Measurements from ENCODE around the gene ZNF740. TPM values are rescaled to one million over a fixed set of nuclear protein-coding genes. Genes with fewer than 3 reads are reported as not detected.
"Not testable (repeated sequence)": the region's sequence is repeated elsewhere in the genome, so short reads cannot be mapped to it uniquely, and the experiment has no call there.

The ZNF740 gene
- total RNA-seq, 4 donors from 2014 or later = 14.9 to 27.7 (median 17.4) TPM

GRCh38 chr12:53200458-53201176 is 20.1 kb downstream of the ZNF740 start:
- Histone ChIP-seq H3K27me3 (no peaks in the 10 kb centered on the region), H3K9me3 (no peaks in the 10 kb centered on the region), H3K4me3 (no peak overlapping the region), H3K4me1 (peaks cover 0 to 20% (median 8%) of the 10 kb centered on the region in 3 donors), H3K36me3 (no peaks in the 10 kb centered on the region), H3K27ac (no peak overlapping the region)
- no peak for ATAC-seq
- WGBS, 2 donors (ENCODE audit: low coverage in 1 of 2) = 67 to 86% methylated on average over 5 to 7 of the region's 10 CpGs
- no peak for TF ChIP-seq EP300 (IDR thresholded peaks at IDR 0.05)
- no peak for TF ChIP-seq POLR2AphosphoS5 (IDR thresholded peaks at IDR 0.05)
- TF ChIP-seq POLR2A (IDR thresholded peaks at IDR 0.05) = no peak
- TF ChIP-seq, protein P1, sequence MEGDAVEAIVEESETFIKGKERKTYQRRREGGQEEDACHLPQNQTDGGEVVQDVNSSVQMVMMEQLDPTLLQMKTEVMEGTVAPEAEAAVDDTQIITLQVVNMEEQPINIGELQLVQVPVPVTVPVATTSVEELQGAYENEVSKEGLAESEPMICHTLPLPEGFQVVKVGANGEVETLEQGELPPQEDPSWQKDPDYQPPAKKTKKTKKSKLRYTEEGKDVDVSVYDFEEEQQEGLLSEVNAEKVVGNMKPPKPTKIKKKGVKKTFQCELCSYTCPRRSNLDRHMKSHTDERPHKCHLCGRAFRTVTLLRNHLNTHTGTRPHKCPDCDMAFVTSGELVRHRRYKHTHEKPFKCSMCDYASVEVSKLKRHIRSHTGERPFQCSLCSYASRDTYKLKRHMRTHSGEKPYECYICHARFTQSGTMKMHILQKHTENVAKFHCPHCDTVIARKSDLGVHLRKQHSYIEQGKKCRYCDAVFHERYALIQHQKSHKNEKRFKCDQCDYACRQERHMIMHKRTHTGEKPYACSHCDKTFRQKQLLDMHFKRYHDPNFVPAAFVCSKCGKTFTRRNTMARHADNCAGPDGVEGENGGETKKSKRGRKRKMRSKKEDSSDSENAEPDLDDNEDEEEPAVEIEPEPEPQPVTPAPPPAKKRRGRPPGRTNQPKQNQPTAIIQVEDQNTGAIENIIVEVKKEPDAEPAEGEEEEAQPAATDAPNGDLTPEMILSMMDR (IDR thresholded peaks at IDR 0.05) = no peak

DNA sequence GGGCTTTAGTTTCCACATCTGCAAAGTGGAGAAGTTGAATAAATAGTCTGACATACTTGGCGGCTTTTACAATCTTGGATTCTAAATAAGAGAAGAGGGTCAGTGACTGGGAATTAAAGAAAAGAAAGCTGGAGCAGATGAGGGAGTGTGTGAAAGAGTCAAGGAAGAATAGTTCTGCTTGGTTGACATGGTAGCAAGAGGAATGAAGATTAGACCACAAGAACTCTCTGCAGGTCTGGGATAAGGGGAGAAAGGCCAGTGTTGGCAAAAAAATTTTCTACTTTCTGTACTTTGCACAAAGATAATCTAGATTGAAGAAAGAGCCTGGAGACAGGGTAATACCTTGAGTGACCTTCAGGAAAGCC is 20.6 kb downstream of the ZNF740 start:
- Histone ChIP-seq H3K4me3 (no peak overlapping the region), H3K4me1 (peaks cover 0 to 20% (median 8%) of the 10 kb centered on the region in 3 donors), H3K27ac (no peak overlapping the region), H3K36me3 (no peaks in the 10 kb centered on the region), H3K9me3 (no peaks in the 10 kb centered on the region), H3K27me3 (no peaks in the 10 kb centered on the region)
- 30 to 60% methylated on average over 1 of the region's 1 CpG for WGBS, 2 donors (ENCODE audit: low coverage in 1 of 2)
- TF ChIP-seq EP300 (IDR thresholded peaks at IDR 0.05) = no peak
- TF ChIP-seq, protein P1 (IDR thresholded peaks at IDR 0.05) = no peak
- TF ChIP-seq POLR2A (IDR thresholded peaks at IDR 0.05) = no peak
- TF ChIP-seq POLR2AphosphoS5 (IDR thresholded peaks at IDR 0.05) = no peak
- no peak for ATAC-seq

GRCh38 chr12:53201639-53202038 is 21.1 kb downstream of the ZNF740 start:
- Histone ChIP-seq H3K4me1 (peaks cover 0 to 20% (median 8%) of the 10 kb centered on the region in 3 donors), H3K36me3 (no peaks in the 10 kb centered on the region), H3K9me3 (no peaks in the 10 kb centered on the region), H3K4me3 (no peak overlapping the region), H3K27me3 (no peaks in the 10 kb centered on the region), H3K27ac (no peak overlapping the region)
- ATAC-seq = no peak
- TF ChIP-seq POLR2A (IDR thresholded peaks at IDR 0.05) (no peak), POLR2AphosphoS5 (IDR thresholded peaks at IDR 0.05) (no peak), EP300 (IDR thresholded peaks at IDR 0.05) (no peak)
- TF ChIP-seq, protein P1 (IDR thresholded peaks at IDR 0.05) = no peak
- 87 to 100% methylated on average over 4 of the region's 4 CpGs for WGBS, 2 donors (ENCODE audit: low coverage in 1 of 2)

GRCh38 chr12:53202316-53202715 is 21.8 kb downstream of the ZNF740 start:
- not testable (repeated sequence) for H3K9me3 ChIP-seq, H3K36me3 ChIP-seq, H3K4me3 ChIP-seq, H3K27me3 ChIP-seq, ATAC-seq, H3K27ac ChIP-seq
- H3K4me1 ChIP-seq = peaks cover 0 to 17% (median 6%) of the 10 kb centered on the region in 3 donors
- WGBS, 2 donors (ENCODE audit: low coverage in 1 of 2) = 83 to 100% methylated on average over 1 of the region's 7 CpGs

DNA sequence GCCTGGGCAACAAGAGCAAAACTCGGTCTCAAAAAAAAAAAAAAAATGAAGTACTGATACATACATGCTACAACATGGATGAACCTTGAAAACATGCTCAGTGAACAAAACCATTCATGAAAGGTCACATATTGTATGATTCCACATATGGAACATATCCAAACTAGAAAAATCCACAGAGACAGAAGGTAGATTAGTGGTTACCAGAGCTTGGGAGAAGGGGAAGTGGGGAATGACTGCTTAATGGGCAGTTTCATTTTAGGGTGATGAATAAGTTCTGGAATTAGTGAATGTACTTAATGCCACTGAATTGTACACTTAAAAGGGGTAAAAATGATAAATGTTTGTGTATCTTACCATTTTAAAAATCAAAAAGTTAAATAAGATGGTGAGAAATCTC is 23.8 kb downstream of the ZNF740 start:
- H3K9me3 ChIP-seq = no peaks in the 10 kb centered on the region
- H3K4me3 ChIP-seq = no peak overlapping the region
- peaks cover 0 to 24% (median 6%) of the 10 kb centered on the region in 3 donors for H3K4me1 ChIP-seq
- no peak overlapping the region for H3K27ac ChIP-seq
- H3K27me3 ChIP-seq = no peaks in the 10 kb centered on the region
- H3K36me3 ChIP-seq = peaks cover 0 to 3% of the 10 kb centered on the region in 2 donors
- TF ChIP-seq EP300 (IDR thresholded peaks at IDR 0.05) = no peak
- TF ChIP-seq POLR2A (IDR thresholded peaks at IDR 0.05) = no peak
- TF ChIP-seq POLR2AphosphoS5 (IDR thresholded peaks at IDR 0.05) = no peak
- TF ChIP-seq, protein P1 (IDR thresholded peaks at IDR 0.05) = no peak
- no peak for ATAC-seq
- 100% methylated on average over 1 of the region's 1 CpG; no CpG with 5 or more reads in 1 of the 2 donors for WGBS, 2 donors (ENCODE audit: low coverage in 1 of 2)

Data from gastroesophageal sphincter (tissue), 4 donors.